HepG2 (cell line): ENCODE data around the gene ZNF574.

ENCODE experiments used
- CTCF ChIP-seq: sonication (generic); formaldehyde crosslinking; IDR thresholded peaks from 2 replicates; pipeline ENCODE4 v1.5.0; 2020; ENCODE audit warnings: mild to moderate bottlenecking, missing genetic modification reagents, moderate library complexity
- DRAP1 ChIP-seq: IDR thresholded peaks from 2 replicates; pipeline ENCODE4 v1.6.1; 2016; ENCODE audit warnings: missing genetic modification reagents, missing compliant biosample characterization
- EEA1 ChIP-seq: sonication (generic); formaldehyde crosslinking; IDR thresholded peaks from 2 replicates; pipeline ENCODE4 v1.5.1; 2020; ENCODE audit warnings: mild to moderate bottlenecking, missing genetic modification reagents, borderline replicate concordance
- FOXM1 ChIP-seq: sonication (generic); formaldehyde crosslinking; IDR thresholded peaks from 2 replicates; pipeline ENCODE4 v1.5.0; 2020; ENCODE audit warnings: missing genetic modification reagents
- KLF11 ChIP-seq: IDR thresholded peaks from 2 replicates; pipeline ENCODE4 v1.6.1; 2016; ENCODE audit warnings: missing compliant biosample characterization
- KMT2A ChIP-seq: sonication (generic); formaldehyde crosslinking; IDR thresholded peaks from 2 replicates; pipeline ENCODE4 v1.4.0; 2020; ENCODE audit warnings: missing genetic modification reagents
- STAT5B ChIP-seq: sonication (generic); formaldehyde crosslinking; IDR thresholded peaks from 2 replicates; pipeline ENCODE4 v1.4.0; 2020; ENCODE audit warnings: missing genetic modification reagents
- ZNF337 ChIP-seq: sonication (generic); formaldehyde crosslinking; IDR thresholded peaks from 2 replicates; pipeline ENCODE4 v1.5.1; 2020; ENCODE audit warnings: missing genetic modification reagents, low read depth, mild to moderate bottlenecking, borderline replicate concordance
- ZNF558 ChIP-seq: sonication (generic); formaldehyde crosslinking; IDR thresholded peaks from 2 replicates; pipeline ENCODE4 v1.9.0; 2022; ENCODE audit warnings: mild to moderate bottlenecking, missing genetic modification reagents, borderline replicate concordance
- ZNF563 ChIP-seq: sonication (generic); formaldehyde crosslinking; IDR thresholded peaks from 2 replicates; pipeline ENCODE4 v1.8.0; 2022; ENCODE audit warnings: mild to moderate bottlenecking, moderate library complexity, missing genetic modification reagents

GRCh38 chr19:42068756-42069571, 7.0 kb upstream of the ZNF574 start:
- TF ChIP-seq KMT2A (no peak), ZNF337 (CRISPR knock-in tag) (no peak), CTCF (CRISPR knock-in tag) (no peak), DRAP1 (CRISPR knock-in tag) (no peak), FOXM1 (CRISPR knock-in tag) (no peak), STAT5B (no peak), KLF11 (CRISPR knock-in tag) (no peak), ZNF558 (no peak), ZNF563 (no peak), EEA1 (CRISPR knock-in tag) (no peak)
